HG02642 (cell line): ENCODE results near the gene GMPS.
"Not testable (repeated sequence)": the region's sequence is repeated elsewhere in the genome, so short reads cannot be mapped to it uniquely, and the experiment has no call there.

Experiments
- ATAC-seq: cut with Tn5 transposase; IDR thresholded peaks from one replicate; pipeline ENCODE4 v1.9.1; 2021; ENCODE audit warnings: mild to moderate bottlenecking; ENCODE audit not compliant: unreplicated experiment, poor library complexity

Gene GMPS

DNA sequence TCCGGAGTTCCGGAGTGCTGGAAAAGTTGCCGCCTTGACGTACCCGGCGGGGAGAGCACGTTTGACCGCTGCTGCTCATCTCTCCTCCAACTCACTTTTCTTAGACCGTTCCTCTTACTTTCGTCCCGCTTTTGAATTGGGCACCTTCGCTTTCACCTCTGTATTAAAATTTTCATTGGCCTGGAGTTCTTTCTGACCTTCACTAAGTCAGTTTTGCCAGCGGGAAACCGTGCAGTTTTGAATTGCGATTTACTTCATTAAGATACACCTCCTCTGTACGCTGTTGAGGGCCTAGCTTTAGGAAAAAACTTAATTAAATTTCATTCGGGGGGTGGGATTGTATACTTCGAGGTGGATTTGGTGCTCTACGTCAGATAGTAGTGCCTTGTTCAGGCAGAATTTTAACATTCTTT lies 1.3 kb downstream of the GMPS start:
- ATAC-seq, result peak; percentile 7

DNA sequence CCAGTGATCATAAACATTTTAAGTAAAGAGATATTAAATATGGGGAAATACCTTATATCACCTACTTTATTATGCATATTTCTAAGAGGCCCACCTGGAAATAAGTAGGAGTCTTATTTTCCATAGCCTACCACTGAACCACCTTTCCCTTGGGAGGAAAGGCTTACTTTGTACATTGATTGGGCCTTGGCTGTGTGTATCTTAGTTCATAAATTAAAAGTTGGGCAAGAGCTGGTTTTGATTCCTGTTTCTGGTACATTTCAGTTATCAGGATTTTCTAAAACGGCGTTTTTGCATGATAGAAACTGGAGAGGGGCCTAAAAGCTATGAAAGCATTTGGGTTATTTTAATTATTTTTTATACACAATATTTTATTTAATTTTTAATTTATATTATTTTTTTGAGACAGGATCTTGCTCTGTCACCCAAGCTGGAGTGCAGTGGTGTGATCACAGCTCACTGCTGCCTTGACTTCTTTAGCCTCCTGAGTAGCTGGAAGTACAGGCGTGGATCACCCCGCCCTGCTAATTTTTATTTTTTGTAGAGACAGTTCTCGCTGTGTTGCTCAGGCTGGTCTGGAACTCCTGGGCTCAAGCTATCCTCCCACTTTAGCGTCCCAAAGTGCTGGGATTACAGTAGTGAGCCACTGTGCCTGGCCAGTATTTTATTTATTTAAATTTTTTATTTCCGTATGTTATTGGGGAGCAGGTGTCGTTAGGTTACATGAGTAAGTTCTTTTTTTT lies 2.6 kb downstream of the GMPS start:
- ATAC-seq, result no peak

DNA sequence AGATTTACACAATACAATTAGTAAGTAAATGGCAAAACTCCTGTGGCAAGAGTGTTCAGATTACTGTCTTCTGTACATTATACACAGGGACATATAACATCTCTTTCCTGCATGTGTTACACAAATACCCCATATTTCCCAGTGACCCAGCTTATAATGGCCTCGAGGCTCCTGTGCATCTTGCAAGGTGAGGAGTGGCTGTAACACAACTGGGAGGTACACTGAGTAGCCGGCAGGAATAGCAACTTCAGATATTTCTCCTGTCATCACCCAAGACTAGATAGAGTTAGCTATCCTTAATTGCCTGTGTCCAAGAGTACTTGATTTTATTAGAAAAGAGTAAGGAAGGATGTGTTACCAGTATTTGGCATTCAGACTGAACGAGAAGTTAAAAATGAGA lies 5.6 kb downstream of the GMPS start:
- no peak for ATAC-seq

DNA sequence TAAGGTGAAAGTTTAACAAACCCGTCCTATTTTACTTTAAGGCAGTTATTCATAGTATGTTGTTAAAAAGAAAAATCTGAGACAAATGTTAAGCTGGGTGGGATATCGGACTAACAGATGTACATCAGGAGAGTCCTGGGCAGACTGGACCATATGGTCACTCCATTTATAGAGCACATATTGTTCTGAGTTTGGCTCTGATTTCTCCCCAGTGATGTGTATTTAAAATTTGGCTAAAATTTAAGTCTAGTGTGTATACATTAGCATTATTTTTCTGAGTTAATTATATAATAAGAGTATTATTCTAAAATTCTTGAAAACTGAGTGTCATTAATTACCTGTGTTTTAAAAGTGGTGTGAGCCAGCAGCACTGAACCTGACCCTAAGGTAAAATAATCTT lies 6.1 kb downstream of the GMPS start:
- ATAC-seq, result no peak

DNA sequence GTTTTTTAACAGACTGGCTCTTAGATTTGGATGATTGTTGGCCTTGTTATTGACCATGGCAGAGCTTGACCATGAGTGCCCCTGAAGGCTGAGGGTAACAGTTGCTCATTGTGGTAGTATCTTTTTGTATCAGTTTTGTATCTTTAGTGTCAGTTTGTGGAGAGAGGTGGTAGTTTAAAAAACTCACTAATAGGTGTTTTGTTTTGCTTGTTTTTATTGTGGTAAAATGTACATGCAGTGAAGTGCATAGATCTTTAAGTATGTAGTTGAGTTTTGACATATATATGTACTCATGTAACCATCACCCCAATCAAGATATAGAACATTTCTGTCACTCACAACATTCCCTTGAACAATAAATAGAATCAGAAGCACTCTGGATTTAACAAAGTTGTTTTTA lies 9.8 kb downstream of the GMPS start:
- ATAC-seq, result no peak

DNA sequence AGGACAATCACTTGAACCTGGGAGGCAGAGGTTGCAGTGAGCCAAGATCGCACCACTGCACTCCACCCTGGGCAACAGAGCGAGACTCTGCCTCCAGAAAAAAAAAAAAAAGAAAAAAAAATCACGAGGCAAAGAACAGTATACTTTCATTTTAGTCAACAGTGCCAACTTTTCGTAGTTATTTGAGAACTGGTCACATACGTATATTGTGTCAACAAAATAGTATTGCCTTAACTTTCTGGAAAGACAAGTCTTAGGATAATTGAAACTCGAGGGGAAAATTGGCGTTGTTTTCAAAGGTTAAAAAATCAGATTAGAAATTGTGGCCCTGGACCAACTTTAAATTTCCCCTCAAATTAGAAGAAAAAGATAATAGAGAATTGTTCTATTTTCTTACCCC lies 13.8 kb downstream of the GMPS start:
- ATAC-seq, result no peak

DNA sequence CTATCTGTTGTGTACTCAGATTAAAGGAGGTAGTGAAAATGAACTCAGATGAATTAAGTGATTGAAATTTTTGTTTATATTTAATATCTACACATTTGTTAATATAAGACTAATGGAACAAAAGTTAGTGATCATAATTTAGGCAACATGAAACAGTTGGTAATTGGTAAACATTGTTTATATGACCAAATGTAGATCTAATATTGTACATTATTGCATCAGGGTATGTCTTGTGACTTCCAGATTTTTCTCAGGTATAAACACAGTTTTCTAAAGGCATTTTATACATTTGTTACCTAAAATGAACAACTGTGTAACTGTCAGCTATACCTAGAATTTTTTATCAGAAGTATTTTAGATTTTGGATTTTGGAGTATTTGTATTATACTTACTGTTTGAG lies 14.8 kb downstream of the GMPS start:
- no peak for ATAC-seq

DNA sequence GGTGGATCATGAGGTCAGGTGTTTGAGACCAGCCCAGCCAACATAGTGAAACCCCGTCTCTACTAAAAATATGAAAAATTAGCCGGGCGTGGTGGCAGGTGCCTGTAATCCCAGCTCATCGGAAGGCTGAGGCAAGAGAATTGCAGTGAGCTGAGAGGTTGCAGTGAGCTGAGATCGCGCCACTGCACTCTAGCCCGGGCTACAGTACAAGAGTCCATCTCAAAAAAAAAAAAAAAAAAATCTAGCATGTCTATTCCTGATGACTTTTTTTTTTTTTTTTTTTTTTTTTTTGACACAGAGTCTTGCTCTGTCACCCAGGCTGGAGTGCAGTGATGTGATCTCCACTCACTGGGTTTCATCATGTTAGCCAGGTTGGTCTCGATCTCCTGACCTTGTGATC lies 15.9 kb downstream of the GMPS start:
- not testable (repeated sequence) for ATAC-seq

DNA sequence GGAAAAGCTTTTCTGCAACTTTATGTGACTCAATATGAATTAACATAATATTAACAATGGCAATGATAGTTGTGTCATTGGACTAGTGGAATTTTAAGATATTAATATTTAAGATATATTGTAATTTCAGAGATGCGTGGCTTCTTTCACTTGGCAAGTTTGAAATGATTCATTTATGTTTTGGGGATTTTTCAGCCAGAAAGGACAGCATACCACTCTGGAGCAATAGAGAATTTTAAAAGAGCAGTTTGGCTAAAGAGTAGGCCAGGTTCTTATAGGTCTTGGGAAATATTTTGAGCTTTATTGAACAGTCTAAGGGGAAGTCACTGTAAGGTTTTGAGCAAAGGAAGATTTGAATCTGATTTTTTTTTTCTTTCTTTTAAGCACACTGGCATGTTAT lies 16.5 kb downstream of the GMPS start:
- ATAC-seq, result no peak

DNA sequence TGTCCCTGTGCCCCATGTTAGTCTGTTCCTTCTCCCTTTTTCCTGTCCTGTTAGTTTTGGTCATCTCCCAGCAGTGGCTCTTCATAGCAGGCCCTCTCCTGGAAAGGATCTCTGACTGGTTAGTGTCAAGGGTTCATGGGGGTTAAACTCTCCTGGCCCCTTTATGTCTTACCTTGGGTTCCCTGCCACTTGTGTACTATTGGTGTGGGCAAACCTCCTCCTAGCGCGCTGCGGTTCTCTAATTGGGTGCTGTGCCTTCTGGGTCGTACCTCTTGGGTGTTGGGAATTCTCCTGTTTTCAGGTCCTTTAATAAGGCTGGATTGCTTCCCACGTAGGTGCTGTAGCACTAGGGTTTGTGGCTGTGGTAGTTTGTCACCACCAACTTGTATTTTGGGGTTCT lies 18.8 kb downstream of the GMPS start:
- ATAC-seq, result no peak

DNA sequence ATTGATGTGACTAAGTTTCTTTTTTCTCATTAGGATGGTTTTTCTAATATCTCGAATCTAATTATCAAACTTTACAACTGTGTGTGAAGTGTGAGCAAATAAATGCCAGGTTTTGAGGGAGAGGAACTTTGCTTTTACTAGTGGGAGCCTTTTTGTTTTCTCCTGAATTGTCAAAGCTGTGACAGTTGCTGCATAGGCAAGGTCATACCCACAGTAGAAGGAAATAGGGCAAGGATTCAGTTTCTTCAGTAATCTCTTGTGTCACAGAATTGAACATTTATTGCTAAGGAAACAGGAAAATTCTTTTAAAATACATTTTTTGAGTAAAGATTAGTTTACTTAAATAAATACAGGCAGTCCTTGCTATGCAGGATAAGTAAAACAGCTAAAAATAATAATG lies 19.5 kb downstream of the GMPS start:
- no peak for ATAC-seq

DNA sequence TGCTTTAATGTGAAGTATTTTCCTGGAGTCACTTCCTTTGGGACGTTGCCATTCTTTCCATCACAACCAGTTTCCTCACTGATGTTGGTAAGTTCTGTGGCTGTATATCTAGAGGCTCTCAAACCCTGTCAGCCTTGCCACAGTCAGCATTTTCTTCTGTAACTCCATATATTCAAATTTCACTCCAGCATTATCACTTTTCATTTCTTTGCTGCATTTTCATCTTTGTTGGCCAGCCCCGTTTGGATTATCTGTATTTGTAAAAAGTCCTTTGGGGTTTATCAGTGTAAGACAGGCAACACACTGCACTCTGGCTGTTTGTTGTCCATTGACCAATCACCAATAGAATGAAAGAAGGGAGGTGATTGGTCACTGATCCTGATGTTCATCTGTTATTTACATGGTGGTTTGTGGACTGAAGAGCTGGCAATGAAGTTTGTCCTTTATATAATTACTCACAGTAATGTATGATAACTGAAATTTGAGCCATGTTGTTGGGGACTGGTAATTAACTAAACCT lies 20.3 kb downstream of the GMPS start:
- peak; percentile 60 for ATAC-seq

DNA sequence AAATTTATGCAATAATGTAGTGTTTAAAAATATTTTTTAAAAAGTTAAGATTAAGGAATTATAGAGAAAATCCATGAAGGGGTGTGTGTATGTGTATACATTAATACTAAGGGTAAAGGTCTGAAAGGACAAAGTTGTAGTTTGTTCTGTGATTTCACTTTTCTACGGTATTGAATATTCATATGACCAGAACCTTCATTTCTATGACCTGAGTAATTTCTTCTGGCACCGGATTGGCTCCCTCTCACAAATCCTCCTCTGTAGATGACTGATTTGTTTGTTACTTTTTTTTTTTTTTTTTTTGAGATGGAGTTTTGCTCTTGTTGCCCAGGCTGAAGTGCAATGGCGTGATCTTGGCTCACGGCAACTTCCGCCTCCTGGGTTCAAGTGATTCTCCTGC lies 20.9 kb downstream of the GMPS start:
- ATAC-seq, result no peak

DNA sequence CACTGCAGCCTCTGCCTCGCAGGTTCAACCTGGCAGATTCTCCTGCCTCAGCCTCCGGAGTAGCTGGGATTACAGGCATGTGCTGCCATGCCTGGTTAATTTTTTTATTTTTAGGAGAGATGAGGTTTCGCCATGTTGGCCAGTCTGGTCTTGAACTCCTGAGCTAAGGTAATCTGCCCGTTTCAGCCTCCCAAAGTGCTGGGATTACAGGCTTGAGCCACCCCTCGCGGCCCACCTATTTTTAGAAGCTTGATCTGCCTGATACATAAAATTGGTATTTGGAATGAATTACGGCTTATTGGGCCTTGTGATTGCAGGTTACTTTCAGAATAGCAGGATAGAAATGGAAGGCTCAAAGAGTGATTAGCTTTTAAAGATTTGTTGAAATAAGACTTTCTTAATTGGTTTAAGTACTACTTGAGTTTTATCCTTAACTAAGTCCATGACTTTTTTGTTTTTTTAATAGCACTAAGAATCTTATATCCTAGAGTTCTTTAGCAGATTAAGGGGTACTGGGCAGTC lies 25.0 kb downstream of the GMPS start:
- ATAC-seq, result no peak

DNA sequence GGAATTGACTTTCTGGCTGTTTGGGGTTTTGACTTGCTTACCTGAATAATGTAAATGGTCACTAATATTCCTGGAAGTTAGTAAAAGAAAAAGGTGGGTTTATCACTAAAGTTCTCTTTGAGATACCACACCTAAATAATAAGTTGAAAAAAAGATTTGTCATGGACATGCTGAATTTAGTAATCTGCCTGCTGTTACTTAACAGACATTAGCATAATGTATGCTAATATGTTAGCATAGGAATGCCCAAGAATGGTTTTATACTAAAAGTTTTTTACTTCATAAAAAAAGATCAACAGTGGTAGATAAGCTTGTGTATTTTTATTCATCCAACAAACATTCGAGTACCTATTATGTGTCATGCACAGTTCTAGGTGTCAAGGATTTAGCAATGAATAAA lies 36.5 kb downstream of the GMPS start:
- ATAC-seq, result no peak

DNA sequence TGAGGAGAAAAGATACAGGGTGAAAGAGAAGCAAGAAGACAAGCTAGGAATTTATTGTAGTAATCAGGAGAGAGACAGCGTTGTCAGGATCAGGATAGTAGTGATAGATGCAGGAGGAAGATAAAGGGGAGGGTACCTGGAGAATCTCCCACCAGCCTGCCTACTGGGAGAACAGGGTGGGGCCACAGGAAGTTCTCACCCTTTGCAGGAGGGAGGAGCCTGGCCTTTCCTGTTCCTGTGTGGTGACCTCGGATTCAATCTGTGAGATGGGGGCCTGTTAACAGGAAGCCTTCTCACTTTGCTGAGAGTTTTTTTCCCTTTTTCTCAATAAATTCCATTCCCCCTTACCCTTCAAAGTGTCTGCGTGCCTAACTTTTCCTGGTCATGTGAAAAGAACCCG lies 37.6 kb downstream of the GMPS start:
- ATAC-seq, result no peak

DNA sequence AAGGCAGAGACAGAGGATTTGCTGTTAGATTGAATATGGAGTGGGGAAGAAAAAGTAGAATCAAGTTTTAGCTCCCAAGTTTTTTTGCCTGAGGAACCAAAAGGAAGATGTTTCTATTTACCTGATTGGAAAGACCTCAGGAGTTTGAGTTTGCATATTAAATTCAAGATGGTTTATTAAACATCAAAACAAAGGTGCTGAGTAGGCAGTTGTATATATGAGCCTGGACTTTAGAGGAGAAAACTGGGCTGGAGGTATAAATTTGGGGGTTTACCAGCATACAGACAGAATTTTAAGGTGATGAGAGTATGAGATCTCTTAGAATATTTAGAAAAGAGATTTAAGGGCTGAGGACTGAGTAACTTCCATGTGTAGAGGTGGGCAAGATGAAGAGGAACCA lies 38.2 kb downstream of the GMPS start:
- ATAC-seq, result no peak

DNA sequence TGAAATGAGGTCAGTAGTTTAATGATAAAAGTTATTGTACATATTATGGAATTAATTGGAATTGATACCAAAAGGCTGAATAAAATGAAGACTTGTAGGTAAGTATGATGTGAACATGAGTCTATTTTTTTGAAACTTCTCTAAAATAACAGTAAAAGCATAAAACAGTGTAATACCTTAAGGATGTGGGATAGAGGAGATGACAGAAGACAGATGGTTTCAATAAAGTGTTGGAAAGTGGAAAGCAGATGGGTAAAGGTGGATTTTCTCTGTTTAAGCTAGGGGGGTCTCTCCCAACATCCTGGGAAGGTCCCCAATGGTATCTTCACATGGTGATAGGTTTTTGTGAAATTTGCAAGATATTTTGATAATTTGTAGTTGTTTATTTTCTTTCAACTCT lies 41.6 kb downstream of the GMPS start:
- ATAC-seq, result no peak

DNA sequence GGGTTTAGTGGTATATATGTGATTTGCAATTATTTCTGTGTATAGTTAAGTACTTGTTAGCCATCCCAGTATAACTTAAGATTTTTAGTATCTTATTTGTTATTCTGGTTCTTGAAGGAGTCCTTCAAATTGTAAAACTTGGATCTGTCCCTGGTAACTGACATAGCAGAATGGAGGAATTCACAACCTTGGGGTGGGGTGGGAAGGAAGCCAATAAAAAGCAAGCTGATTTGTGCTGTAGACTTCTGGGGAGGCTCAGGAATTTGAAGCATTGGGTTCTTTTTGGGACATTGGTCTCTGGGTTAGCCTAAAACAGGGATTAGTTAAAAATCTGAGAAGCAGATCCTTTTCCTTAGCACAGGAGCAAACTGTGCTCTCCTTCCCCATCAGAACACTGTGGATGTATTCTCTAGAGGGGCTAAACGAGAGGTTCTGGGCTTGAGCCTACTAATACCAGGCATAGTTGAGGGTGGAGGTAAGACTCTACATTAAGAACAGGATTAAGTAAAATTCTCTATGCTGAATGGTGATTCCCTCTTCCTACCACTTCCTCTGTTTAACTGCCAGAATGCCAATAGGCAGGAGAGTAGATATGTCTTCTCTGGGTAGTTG lies 42.2 kb downstream of the GMPS start:
- no peak for ATAC-seq

DNA sequence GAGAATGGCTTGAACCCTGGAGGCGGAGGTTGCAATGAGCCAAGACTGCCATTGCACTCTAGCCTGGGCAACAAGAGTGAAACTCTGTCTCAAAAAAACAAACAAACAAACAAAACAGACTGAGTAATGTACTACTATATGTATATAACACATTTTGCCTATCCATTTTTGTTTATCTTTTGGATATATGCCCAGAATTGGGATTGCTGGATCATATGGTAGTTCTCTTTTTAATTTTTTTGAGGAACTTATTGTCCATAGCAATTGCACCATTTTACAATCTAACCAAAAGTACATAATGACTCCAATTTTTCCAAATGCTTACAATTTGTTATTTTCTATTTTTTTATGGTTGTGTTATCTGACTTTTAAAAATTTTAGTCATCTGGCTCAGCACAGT lies 47.3 kb downstream of the GMPS start:
- no peak for ATAC-seq

DNA sequence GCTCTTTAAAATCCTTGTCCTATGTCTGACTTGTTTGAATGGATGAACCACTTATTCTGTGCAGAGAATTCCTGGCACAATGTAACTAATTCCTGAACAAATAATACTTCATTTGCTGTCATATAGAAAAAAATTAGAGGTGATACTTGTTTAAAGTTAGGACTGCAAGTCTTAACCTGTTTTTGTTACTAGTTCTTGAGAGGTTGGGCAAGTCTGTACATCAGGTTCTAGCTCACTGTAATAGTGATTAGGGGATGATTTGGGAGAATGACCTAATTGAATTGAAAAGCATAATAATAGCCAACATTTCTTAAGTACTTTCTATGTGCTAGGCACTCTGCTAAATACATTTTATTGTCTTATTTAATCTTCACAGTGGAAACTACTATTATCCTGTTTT lies 49.3 kb downstream of the GMPS start:
- no peak for ATAC-seq

DNA sequence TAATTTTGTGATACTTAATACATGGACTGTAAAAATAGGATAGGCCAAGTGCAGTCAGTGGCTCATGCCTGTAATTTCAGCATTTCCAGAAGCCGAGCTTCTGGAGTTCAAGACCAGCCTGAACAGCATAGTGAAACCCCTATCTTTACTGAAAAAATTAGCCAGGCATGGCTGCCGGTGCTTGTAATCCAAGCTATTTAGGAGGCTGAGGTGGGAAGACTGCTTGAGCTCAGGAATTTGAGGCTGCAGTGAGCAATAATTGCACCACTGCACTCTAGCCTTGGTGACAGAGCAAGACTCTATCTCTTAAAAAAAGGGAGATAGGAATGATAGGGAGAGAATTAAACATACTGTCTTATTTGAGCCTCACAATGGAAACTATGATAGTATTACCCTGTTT lies 51.0 kb downstream of the GMPS start:
- no peak for ATAC-seq
